Fibroblast of skin of abdomen (primary cell): Measurements from ENCODE around the gene SECTM1.

Source experiments
- DNase-seq: peaks from one replicate; pipeline ENCODE4 v3.0.0-alpha.2; 2013

The SECTM1 gene

DNA sequence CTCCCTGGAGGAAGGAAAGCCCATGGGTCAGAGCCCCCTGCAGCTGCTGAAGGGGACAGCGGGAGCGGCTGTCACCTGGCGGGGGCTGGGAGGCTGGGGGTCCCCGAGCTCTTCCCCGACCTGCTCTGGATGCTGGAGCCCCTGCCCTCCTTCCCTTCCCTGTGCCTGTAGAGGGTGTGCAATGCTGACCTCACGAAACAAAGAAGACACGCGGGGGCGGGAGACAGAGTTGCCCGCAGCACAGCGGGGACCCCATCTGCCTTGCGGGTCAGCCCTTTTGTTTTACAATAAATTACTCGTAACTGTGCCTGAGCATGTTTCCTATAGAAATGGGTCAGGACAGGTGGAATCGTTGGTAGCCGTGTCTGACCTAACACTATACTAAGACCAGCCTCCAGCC lies 6.3 kb downstream of the SECTM1 start:
- no peak for DNase-seq

DNA sequence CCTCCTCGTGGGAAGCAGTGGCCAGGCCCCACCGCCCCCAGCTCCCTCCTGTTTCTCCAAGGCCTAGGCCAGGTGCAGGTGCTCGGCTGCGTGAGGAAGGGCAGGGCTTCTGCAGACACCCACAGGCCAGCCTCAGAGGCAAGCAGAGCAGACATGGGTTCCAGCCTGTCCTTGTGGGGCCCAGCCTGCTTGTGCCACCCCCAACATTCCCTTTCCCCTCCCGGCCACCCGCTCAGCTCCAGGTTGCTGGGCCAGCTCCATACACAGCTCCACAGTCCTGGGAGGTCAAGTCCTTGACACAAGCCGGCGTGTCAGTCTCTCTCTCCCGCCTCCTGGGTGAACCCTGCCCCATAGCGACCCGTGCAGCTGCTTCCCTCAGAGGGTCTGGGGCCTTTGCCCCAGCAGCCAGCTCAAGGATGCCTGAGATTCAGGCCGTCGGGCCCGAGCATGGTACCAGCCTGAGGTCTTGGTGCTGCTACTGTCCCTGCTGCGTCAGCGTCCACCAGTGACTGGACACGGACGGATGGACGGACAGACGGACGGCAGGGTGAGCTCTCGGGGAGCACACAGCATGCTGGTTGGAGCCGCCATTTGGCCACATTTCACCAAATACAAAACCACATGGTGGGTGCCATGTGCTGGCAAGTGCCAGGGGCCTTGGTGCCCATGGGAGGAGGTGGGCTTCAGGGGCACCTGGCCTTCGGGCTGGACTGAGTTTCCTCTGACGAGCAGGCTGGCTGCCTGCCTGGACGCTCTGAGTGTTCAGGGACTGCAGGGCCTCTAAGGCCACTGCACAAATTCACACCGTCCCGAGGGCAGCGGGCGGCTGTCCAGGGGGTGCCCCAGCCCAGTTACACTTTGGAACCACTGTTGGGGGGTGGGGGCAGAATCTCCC lies 8.0 kb downstream of the SECTM1 start:
- DNase-seq: no peak

DNA sequence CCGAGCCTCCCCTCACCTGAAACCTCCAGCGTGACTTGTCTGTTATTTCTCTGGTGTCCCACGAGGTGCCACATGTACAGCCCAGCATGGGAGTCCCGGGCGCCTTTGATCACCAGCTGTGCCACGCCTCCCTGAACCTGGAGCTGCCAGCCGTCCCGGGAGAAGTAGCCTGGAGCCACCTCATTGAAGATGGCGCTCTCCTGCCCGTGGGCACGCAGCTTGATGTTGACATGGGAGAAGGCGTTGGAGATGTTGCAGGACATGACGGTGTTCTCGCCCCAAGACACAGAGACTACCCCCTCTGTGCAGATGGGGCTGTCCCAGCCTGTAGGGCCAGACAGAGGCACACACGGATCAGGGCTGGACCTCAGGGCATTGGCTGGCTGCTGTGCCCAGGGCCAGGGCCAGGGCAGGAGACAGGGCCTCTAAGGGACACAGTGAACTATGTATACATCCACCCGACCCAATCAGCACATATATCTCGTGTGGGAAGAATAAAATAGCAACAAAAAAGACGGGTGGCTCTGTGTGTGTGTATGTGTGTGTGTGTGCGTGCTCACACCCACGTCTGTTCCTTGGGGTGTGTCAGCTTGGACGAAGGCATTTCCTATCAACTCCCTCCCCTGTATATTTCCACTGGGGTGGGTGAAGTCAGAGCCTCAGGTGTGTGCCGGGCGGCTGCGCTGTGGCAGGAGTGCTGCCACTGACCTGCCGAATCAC lies 8.8 kb downstream of the SECTM1 start:
- no peak for DNase-seq

DNA sequence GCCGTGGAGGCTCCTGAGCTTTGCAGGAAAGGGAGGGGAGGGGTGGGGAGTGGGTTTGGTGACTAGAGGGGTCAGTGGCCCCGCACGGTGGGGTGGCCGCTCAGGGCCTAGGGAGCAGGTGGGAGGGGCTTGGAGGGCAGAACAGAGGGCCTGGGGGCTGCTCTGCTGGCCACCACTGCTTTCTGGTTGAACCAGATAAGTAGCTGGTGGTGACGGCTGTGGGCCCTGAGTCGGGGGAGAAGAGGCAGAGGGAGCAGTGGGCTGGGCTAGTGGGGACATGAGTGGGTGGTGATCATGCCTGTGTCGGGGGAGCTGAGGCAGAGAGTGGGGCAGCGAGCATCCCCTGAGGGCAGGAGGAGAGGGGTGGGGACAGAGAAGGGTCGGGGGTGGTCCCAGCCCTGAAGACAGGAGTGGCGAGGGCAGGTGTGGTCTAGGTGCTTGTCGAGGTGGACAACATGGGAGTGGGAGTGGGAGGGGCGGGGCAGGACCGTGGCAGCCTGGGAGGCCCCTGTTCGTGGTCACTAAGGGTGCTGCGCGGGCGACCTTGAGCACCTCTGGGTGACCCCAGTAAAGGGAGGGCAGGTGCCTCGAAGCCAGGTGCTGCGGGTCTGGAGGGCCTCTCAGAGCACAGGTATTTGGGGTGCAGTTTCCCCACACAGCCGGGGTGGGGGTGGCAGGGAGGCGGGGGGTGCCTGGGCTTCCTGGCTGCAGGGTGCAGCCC lies 9.9 kb downstream of the SECTM1 start:
- no peak for DNase-seq

DNA sequence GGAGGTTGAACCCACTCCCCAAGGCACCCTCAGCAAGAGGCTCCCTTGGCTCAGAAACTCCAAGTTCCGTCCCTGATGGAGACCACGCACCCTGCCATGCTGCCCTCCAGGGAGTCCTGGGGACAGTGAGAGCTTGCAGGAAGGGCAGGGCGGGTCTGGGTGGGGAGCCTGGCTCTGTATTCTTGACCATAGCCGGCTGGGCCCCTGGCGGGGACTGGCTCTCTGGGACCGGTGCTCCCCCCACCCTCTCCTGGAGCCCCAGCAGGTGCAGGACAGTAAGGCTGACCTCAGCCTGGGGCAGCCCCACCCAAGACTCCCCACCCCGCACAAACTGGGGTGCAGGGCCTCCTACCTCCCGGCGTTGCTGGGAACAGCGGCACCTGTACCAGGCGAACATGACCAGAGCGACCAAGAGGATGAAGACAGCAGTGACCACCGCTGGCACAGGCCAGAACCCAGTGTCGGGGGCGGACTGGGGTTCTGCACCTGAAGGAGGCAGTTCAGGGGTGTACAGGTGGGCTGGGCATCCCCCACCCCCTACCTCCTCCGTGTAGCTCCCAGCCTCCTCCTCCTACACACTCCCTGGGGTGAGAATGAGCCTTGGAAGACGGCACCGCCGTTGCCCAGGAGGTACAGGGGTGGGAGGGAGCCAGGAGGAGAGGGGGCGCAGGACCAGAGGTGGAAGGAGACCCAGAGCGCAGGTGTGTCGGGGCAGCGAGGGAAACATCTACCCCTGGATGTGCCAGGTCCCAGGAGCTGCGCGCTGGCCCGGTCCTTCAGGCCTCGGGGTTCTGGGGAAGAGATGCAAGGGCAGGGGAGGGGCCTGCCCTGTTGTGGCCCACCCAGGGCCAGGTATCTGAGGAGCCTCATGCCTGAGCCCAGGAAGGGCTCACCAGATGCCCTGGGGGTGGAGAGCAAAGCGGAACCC lies 10.8 kb downstream of the SECTM1 start:
- no peak for DNase-seq

DNA sequence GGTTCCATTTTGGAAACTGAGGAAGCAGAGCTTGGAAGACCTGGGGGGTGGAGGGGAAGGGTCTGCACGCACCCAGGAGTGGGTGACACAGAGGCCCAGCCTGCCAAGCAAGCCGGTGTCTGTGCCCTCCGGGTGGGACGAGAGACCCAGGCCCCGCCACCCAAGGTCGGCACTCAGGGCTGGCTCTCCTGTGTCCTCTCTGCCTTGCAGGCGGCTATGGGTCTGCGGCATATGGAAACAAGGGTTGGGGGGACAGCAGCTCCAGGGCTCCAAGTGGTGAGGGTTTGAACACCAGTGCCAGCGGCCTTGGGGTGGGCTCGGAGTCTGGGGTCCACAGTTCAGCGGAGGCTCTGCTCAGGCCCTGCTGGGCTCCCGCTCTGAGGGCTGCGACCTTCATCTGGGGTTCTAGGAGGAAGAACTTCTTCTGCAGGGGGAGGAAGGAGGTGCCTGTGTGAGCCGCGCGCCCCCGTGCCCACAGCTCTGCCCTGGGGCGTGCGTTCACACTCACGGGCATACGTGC lies 11.6 kb downstream of the SECTM1 start:
- no peak for DNase-seq

DNA sequence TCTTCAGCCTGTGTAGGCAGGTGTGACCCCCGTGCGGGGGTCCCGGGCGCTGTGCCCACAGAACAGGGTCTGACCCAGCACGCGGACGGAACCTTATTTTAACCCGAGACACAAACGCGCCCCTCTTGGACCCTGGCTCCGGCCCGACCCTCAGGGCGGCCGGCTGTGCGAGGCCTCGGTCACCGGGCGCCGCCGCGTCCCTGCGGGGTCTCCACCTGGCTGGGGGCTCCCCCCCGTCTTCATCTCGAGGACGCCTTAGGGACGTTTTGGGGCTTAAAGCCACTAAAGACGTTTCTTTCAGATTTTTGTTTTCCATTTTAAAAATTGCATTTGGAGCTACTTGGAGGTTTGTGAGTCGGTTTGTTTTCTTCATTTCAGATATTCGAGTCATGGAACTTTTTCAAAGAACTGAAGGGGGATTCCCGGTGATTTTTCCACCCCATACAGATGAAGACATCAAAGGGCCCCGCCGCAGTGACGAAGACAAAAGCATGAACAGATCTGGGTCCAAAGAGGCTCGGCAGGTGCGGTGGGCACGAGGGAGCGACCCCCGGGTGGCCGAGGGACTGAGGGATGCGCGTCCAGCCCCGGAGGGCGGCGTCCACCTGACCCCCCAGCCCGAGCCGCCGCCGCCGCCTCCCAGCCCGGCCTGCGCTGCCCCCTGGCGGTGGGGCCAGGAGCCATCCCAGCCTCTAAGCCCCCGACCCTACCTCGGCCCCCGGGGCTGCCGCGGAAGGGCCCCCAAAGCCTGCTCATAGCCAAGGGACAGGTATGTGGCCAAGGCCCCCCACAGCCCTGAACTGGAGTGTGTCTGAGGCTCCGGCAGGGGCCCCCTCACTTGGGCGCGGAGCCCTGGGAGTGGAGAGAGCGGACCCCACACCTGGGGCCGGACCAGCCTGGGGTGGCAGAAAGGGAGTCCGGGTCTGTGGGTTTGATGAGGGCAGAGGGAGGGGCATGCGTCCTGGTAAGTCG lies 12.3 kb downstream of the SECTM1 start:
- DNase-seq: no peak

DNA sequence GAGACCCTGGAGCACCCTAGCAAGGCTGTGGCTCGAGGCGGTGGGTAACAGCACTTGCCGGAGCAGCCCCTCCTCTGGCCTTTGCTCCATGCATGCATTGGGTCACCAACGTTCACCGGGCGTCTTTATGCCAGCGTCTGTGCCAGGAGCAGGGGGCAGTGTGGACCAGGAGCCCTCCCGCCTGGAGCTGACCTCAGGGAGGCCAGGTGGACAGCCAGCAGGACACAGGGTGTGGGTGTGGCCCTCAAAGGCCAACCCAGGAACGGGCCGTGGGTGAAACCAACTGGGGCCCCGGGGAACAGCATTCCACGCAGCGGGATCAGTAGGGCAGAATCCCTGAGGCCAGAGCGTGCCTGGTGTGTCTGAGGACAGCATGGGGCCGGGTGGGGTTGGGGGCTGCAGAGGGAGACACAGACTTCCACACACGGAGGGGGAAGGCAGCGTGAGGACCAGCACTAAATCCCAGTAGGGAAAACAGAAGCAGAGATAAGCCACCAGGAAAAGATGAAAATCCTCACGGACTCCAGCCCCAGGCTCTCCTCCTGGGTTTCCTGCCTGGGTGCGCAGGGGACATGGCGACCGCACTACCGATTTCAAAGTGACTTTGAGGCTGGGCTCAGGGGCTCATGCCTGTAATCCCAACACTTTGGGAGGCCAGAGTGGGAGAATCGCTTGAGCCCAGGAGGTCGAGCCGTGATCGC lies 13.3 kb downstream of the SECTM1 start:
- DNase-seq: no peak

DNA sequence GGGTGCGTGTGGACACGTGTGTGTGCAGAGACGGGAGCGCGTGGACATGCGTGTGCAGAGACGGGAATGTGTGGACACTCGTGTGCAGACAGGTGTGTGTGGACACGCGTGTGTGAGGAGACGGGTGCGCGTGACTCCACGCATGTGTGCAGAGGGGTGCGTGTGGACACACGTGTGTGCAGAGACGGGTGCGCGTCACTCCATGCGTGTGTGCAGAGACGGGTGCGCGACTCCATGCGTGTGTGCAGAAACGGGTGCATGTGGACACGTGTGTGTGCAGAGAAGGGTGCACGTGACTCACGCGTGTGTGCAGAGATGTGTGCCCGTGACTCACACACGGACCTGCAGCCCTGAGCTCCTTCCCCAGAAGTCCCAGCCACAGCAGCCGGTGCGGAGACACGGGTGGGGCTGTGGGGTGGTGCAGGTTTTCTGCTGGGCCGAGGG lies 13.9 kb downstream of the SECTM1 start:
- no peak for DNase-seq

DNA sequence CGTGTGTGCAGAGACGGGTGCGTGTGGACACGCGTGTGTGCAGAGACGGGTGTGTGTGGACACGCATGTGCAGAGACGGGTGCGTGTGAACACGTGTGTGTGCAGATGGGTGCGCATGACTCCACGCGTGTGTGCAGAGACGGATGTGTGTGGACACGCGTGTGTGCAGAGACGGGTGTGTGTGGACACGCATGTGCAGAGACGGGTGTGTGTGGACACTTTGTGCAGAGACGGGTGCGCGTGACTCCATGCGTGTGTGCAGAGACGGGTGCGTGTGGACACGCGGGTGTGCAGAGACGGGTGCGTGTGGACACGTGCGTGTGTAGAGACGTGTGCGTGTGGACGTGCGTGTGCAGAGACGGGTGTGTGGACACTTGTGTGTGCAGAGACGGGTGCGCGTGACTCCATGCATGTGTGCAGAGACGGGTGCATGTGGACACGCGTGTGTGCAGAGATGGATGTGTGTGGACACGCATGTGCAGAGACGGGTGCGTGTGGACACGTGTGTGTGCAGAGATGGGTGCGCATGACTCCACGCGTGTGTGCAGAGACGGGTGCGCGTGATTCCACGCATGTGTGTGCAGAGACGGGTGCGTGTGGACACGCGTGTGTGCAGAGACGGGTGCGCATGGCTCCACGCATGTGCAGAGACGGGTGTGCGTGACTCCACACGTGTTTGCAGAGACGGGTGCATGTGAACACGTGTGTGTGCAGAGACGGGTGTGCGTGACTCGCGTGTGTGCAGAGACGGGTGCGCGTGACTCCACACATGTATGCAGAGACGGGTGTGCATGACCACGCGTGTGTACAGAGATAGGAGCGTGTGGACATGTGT lies 14.6 kb downstream of the SECTM1 start:
- no peak for DNase-seq

DNA sequence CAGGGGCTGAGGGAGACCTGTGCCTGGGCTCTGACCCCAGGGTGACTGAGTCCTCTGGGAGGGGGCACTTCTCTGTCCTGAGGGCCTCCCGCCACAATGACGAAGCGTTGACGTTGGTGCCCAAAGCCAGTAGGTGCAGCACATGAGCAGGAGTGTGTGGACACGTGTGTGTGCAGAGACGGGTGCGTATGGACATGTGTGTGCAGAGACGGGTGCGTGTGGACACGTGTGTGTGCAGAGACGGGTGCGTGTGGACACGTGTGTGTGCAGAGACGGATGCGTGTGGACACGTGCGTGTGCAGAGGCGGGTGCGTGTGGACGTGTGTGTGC lies 15.4 kb downstream of the SECTM1 start:
- no peak for DNase-seq

DNA sequence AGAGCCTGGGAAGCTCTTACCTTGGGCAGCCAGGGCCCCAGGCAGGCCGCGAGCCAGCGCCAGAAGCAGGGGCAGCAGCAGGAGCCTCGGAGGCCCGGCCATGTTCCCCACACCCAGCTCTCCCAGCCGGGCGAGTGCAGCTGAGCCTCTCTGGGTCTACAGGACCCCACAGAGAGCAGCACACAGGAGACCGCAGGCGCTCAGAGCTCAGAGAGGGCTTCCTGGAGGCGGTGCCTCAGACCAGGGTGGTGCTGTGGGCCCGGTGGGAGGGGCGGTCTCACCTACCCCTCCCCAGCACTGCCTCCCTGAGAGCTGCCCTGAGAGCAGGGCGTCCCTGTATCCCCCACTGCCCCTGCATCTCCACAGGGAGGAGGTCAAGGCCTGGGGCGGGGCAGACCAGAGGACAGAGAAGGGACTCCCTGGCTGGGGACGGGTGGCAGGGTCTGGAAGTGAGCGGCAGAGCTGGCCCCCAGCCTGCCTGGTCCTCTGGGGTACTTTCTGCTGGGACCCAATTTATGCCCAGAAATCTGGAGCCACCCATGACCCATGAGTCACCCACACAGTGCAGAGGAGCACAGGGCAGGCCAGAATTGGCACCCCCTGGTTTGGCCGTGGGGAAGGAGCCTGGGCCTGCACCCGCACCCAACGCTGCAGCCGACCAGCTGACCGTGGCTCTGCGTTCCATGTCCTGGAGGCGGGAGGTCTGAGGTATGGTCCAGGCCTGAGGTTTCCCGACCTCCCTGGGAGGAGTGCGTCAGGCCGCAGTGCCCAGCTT lies 16.0 kb downstream of the SECTM1 start, which contains the start of gene CD7:
CD7 (minus strand) TSS at position 215 of the 775 bp plus-strand sequence; CDS start at position 102, 113 bp downstream.
- no peak for DNase-seq

DNA sequence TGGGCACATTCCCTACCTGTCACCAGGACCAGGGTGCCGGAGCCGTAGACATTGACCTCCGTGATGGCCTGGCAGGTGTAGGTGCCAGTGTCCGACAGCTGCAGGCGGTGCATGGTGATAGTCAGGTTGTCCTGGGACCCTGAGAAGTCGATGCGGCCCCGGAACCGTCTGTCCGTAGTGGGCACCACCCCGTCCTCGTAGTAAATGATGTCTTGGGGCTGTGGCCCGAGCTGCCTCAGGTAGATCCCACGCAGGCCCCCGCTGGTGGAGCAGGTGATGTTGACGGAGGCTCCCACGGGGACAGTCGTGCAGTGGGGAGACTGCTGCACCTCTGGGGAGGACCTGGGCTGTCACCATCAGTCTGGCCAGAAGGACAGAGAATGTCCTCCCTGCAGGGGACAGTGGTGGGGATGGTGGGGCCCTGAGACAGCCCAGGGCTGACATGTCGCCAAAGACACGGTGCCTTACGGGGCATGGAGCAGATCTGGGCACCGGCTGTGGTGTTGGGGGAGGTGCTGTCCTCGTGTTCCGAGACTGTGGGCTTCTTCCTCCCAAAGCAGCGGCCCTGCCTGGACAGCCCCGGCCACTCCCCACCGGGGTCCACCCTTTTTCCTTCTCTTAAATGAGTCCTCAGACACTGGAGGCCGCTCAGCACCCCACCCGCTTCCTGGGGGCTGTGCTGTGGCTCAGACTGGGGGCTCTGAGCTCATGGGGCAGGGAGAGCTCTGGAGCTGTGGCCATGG lies 16.7 kb downstream of the SECTM1 start:
- no peak for DNase-seq

DNA sequence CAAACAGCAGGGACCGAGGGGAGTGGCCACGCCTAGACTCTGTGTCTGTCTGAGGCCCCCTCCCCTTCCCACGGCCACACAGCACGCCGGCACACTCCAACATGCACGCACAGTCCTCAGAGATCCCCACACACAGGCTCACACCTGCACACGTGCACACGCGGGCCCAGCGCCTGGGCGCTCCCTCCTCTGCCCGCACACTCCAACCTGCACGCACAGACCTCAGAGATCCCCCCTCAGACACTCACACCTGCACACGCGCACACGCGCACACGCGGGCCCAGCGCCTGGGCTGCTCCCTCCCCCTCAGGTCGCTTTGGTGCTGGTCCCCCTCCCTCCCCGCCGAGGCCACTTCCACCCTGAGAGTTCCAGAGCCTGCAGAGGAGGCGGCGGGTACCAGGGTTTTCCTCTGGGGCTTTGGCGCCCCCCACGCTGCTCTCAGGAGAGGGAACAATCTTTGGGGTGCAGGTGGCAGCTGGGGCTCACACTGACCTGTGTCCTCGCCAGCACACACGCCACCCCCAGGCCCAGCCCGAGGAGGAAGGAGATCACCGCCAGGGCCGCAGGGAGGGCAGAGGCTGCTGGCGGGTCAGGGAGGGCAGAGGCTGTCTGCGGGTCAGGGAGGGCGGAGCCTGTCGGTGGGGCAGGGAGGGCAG lies 17.7 kb downstream of the SECTM1 start:
- no peak for DNase-seq

DNA sequence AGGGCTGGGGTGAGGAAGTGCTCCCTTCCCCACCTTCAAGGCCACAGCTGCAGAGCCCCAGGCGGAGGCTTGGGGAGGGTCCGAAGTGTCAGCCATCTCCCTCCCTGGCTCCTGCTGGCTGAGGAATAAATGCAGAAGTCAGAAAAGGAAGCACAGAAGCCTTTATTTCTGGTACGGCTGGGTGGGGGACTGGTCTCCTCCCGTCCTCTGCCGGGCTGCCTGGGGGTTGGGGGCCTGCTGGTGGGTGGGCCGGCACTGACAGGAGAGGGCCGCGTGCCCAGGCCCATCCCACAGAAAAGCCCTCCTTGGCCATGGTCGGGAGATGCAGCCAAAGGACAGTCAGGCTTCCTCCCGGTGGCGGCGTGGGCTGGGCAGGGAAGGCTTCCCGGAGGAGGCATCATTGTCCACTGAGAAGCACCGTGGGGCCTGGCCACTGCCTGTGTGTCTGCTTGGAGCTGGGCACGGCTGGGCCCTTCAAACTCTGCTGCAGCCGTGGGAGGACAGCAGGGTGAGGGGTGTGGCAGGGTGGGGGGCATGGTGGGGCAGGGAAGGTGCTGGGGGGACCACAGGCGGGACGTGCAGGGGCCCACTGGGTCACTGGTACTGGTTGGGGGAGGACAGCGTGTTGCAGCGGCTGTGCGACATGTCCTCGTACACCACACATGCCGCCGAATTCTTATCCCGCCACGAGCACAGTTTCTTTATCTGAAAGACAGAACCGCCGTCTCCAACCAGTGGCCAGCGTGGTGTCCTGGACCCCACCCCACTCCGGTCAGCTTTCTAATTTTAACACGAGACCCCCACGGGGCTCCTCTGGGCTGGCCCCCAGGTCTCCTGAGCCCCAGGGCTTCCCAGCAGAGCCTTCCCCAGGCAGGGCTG lies 18.6 kb downstream of the SECTM1 start:
- DNase-seq: no peak
